AG04449 (cell line): ENCODE data around the gene GLYATL1.
A peak's percentile ranks its signal among the peaks of the same experiment; 100 is the strongest.

ENCODE experiments used
- CTCF ChIA-PET: fragments of 350-600 bp; formaldehyde crosslinking; extraction: SDS; loops from one replicate; lab custom pipeline; 2021; ENCODE audit warnings: antibody characterized with exemption; lab: Yijun Ruan, JAX
- POLR2A ChIA-PET: fragments of 400-600, 350-600 bp; formaldehyde crosslinking; extraction: SDS; loops from one replicate; lab custom pipeline; 2020; ENCODE audit warnings: antibody characterized with exemption, inconsistent platforms; lab: Yijun Ruan, JAX
- DNase-seq: peaks from one replicate; pipeline ENCODE4 v3.0.0-alpha.2; 2010; ENCODE audit warnings: low read depth, low spot score
- H3K4me3 ChIP-seq: 2 replicates; pipeline ENCODE4 v1.5.1; 2011; ENCODE audit warnings: low read depth, mild to moderate bottlenecking, control low read depth, low read length
- TF ChIP-seq, protein P1 (sequence below): IDR thresholded peaks from one replicate; pipeline ENCODE4 v1.5.1; 2011; ENCODE audit warnings: mild to moderate bottlenecking, moderate library complexity, low read length, control low read depth, inconsistent platforms; ENCODE audit not compliant: insufficient read depth; ENCODE audit errors: missing control alignments

The GLYATL1 gene, protein sequence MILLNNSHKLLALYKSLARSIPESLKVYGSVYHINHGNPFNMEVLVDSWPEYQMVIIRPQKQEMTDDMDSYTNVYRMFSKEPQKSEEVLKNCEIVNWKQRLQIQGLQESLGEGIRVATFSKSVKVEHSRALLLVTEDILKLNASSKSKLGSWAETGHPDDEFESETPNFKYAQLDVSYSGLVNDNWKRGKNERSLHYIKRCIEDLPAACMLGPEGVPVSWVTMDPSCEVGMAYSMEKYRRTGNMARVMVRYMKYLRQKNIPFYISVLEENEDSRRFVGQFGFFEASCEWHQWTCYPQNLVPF

DNA sequence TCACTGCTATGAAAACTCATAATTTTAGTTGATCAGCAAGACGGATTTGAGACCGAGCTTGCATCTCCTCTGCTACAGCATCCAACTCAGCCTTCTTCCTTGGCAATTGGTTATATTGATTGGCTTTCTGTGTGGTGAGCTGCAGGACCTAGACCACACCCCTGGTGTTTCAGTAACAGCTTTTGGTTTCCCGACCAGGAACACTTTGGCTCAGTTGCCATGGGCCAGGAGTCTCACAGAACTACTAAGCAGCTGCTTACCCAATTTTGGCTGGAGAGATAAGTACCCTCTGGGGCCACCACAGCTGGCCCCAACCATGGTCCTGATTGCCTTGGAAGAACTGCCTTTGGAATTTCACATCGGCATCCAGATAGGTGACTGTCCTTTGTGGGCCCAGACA is at the start of gene GLYATL1:
TSS of gene GLYATL1 (plus strand) at position 212 of the 400 bp plus-strand sequence. CDS start 7,600 bp downstream, outside the sequence.
- no peak within 1 kb of the TSS for H3K4me3 ChIP-seq
- POLR2A ChIA-PET = no interaction called here
- CTCF ChIA-PET = interaction anchor here (1.2 kb wide), 1 partner anchor 19 kb away, joined by 4 read pairs; no protein-coding TSS in a partner anchor
- TF ChIP-seq, protein P1, sequence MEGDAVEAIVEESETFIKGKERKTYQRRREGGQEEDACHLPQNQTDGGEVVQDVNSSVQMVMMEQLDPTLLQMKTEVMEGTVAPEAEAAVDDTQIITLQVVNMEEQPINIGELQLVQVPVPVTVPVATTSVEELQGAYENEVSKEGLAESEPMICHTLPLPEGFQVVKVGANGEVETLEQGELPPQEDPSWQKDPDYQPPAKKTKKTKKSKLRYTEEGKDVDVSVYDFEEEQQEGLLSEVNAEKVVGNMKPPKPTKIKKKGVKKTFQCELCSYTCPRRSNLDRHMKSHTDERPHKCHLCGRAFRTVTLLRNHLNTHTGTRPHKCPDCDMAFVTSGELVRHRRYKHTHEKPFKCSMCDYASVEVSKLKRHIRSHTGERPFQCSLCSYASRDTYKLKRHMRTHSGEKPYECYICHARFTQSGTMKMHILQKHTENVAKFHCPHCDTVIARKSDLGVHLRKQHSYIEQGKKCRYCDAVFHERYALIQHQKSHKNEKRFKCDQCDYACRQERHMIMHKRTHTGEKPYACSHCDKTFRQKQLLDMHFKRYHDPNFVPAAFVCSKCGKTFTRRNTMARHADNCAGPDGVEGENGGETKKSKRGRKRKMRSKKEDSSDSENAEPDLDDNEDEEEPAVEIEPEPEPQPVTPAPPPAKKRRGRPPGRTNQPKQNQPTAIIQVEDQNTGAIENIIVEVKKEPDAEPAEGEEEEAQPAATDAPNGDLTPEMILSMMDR = no peak
- DNase-seq = no peak

DNA sequence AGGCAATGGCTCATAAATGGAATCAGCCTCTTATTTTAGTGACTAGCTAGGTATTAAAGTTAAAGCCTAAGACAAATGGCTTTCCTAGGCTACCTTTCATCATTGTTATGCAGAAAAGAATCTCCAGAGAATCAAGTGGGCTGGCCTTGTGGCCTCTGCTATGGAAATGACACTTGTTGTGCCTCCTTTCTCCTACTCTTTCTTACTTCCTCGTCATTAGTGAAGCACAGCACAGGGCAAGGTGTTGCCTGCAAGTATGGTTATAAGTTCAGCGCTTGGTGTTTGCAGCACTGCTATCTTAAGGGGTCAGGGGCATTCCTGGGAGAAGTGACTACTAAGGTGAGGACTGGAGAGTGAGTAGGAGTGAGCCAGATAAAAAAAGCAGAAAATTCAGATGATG is 45.4 kb upstream of the GLYATL1 start:
- ChIA-PET POLR2A (no interaction called here), CTCF (interaction anchor here (1.4 kb wide), 1 partner anchor 12 kb away, joined by 3 read pairs; no protein-coding TSS in a partner anchor)
- no peak for DNase-seq
- no peak overlapping the region for H3K4me3 ChIP-seq
- TF ChIP-seq, protein P1 = no peak

DNA sequence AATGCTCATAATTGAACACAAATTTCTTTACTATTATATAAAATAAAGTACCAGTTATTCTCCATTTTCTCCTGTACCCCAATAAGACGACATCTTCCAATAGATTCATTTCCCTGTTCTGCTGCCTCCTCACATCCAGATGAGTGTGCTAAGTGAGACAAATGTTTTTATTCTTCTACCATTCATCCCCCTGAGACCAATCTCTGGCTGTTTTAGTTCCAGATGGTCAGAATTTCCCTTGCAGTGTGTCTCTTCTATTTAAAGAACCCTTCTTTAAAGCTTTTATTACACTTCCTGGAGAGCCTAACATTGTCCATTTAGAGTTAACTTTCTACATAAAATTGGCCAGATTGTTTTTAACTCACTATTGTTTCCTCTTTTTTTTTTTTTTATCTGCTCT is 41.2 kb upstream of the GLYATL1 start:
- ChIA-PET POLR2A (no interaction called here), CTCF (interaction anchor here (5.0 kb wide), 1 partner anchor 243 kb away, joined by 20 read pairs; no protein-coding TSS in a partner anchor)
- DNase-seq = no peak
- TF ChIP-seq, protein P1 = no peak
- no peak overlapping the region for H3K4me3 ChIP-seq

DNA sequence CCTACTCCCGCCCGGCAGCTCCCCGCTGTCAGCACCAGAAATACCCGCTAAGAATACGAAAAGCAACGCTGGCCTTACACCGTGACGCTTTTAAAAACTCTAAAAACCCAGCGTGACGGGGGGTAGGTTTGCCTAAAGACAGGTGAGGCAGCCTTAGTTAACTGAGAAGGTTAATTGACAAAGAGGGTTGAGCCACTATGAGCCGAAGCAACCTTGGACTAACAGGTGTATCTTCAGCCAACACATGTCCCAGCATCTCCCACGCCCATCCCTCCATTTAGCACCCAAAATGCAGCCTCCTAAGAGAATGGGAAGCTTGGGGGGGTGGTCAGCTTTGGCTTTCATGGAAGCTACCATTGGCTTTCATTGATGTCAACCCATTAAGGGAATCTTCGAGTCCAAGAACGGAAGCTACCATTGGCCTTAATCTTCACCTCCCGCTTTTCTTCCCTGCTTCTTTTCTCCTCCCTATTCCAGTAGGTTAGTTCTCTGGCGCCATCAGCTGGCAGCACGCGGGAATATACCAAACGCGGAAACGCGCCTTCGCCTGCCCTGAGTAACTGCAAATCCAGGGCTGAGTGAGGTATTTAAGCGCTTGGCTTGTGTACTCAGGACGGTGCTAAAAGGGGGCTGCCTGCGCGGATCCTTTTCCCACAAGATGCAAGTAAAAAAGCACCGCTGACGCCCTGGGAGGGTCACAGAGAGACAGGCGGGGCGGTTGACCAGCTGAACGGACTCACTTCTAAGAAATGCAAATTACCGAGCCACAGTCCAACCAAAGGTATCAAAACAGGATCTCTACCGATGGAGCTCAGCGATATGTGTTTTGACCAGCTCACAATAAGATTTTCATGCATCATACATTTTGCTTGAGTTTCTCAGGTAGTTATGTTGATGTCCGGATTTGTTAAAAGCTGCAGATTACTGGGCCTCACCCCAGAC is 38.5 kb upstream of the GLYATL1 start:
- ChIA-PET POLR2A (no interaction called here), CTCF (interaction anchor here (0.6 to 5.0 kb wide), 21 partner anchors 8 to 334 kb away, joined by 3 to 20 read pairs (median 4); partner anchors contain the start of genes CNTF and GLYATL2)
- TF ChIP-seq, protein P1 = peak; percentile 66
- no peak for DNase-seq
- H3K4me3 ChIP-seq = no peak overlapping the region

DNA sequence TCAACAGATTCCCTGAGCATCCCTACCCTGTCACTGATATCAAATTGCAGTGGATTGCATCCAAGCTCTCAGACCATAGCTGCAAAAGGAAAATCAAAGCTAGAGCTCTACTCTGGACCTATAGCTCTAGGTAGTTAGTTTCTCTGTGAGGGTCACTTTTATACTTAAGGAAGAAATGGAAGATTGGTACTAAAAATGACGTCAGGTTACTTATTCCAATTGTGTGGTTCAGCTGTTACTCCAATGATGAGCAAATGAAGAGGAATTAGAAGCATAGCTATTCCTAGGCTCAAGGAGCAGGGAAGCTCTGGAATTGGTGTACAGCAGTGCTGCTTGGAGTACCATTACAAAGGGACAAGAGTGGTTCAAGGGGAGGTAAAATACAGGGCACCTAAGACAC is 36.4 kb upstream of the GLYATL1 start:
- CTCF ChIA-PET = interaction anchor here (0.8 to 5.0 kb wide), 10 partner anchors 10 to 255 kb away, joined by 3 to 25 read pairs (median 4); no protein-coding TSS in a partner anchor
- no peak overlapping the region for H3K4me3 ChIP-seq
- TF ChIP-seq, protein P1 = no peak
- POLR2A ChIA-PET = no interaction called here
- DNase-seq = no peak
